Epithelial cell of esophagus (primary cell): Measurements from ENCODE around the gene WDR91.
"Not testable (repeated sequence)": the region's sequence is repeated elsewhere in the genome, so short reads cannot be mapped to it uniquely, and the experiment has no call there.

ENCODE experiments used
- DNase-seq: peaks from one replicate; pipeline ENCODE4 v3.0.0; 2010; ENCODE audit warnings: low read depth
- H3K4me3 ChIP-seq: 2 replicates; pipeline ENCODE4 v1.5.1; 2011; ENCODE audit warnings: mild to moderate bottlenecking, low read length, control low read depth
- TF ChIP-seq, protein P1 (sequence below): IDR thresholded peaks from 2 replicates; pipeline ENCODE4 v1.5.1; 2011; ENCODE audit warnings: low read depth, mild to moderate bottlenecking, low read length, control low read depth, inconsistent platforms; ENCODE audit not compliant: insufficient read depth; ENCODE audit errors: missing control alignments

The WDR91 gene

DNA sequence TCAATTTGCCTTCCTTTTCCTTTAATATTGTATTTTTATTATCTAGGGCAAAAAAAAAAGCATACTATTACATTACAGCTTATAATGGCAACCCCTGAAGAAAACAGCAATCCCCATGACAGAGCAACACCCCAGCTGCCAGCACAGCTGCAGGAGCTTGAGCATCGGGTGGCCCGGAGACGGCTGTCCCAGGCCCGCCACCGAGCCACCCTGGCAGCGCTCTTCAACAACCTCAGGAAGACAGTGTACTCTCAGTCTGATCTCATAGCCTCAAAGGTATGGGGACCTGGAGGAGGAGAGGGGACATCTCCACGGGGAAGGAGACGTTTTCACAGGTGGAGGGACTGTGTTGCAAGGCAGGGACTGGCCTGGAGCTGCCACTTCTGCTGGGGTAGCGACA is 29.1 kb upstream of the WDR91 start:
- TF ChIP-seq, protein P1, sequence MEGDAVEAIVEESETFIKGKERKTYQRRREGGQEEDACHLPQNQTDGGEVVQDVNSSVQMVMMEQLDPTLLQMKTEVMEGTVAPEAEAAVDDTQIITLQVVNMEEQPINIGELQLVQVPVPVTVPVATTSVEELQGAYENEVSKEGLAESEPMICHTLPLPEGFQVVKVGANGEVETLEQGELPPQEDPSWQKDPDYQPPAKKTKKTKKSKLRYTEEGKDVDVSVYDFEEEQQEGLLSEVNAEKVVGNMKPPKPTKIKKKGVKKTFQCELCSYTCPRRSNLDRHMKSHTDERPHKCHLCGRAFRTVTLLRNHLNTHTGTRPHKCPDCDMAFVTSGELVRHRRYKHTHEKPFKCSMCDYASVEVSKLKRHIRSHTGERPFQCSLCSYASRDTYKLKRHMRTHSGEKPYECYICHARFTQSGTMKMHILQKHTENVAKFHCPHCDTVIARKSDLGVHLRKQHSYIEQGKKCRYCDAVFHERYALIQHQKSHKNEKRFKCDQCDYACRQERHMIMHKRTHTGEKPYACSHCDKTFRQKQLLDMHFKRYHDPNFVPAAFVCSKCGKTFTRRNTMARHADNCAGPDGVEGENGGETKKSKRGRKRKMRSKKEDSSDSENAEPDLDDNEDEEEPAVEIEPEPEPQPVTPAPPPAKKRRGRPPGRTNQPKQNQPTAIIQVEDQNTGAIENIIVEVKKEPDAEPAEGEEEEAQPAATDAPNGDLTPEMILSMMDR = no peak
- DNase-seq = no peak

DNA sequence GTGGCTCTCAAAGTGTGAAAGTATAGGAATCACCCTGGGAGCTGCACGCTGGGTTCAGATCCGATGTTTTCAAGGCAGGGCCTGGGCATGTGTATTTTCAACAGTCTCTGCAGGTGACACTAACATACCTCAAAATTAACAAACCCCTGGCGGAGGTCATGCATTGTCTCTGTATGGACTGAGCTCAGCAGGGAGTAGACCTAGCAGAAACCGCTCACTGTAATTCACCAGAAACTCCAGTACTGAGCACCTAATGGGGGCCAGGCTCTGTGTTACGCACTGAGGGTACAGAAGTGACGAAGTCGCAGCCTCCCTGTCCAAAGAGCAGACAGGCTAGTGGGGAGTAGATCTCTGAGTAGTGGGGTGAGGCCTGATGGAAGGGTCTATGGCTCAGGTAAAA is 27.9 kb upstream of the WDR91 start:
- TF ChIP-seq, protein P1 = no peak
- DNase-seq = no peak

More for the DNA sequence above, 29.1 kb upstream of the WDR91 start:
- H3K4me3 ChIP-seq = no peak overlapping the region

DNA sequence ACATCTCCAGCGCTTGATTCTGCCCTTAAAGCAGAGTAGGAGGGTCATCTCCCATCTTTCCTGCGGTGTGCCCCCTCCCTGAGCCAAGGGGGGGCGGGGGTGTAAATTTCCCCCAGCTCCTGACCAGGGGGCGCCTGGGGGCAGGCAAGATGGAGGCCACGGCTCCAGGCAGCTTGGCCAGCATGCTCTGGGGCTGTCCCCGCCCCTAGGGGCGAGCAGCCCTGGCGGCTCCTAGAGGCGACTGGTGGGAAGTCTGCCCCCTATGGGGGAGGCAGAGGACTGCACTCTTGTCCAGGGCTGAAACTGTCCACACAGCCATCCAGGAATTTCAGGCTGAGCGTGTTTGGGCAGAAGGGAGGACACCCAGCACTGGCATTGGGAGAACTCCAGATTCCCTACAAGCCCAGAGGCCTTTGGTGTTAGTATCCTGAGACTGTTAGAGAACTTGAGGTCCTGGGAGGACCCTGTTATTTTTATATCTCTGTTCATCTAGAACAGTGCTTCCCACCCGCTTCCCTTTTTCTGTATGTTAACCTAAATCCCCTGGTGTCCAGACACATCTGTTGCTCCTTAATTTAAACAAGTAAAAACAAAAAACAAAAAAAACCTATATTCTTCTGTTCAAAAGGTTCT is 26.9 kb upstream of the WDR91 start:
- TF ChIP-seq, protein P1 = peak; percentile 44
- peak; percentile 10 for DNase-seq
- no peak overlapping the region for H3K4me3 ChIP-seq

More for the DNA sequence above, 27.9 kb upstream of the WDR91 start:
- H3K4me3 ChIP-seq = no peak overlapping the region

DNA sequence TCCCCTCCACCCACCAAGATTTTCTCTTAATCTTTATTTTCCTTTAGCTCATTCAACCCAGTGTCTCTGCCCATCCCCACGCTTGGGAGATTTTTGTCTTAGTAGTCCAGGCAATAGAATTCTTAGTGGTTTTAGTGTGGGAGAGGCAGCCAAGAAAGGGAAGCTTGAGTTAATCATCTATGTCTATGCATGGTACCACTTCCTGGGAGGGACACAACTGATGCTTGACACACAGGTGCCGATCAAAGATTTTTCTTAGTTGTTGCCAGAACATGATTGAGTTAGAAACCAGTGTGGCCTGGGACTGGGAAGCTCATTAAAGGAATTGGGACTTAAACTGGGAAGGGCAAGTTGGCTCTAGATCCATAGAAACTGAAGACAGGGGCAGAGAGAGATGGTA is 25.4 kb upstream of the WDR91 start:
- no peak for DNase-seq
- TF ChIP-seq, protein P1 = no peak
- no peak overlapping the region for H3K4me3 ChIP-seq

DNA sequence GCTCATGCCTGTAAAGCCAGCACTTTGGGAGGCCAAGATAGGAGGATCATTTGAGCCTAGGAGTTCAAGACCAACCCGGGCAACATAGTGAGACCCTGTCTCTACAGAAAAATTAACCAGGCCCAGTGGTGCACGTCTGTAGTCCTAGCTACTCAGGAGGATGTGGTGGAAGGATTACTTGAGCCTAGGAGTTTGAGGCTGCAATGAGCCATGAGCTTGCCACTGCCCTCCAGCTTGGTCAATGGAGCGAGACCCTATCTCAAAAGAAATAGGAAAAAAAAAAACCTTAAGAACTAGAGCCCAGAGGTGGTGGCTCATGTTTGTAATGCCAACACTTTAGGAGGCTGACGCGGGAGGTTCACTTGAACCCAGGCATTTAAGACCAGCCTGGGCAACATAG is 24.5 kb upstream of the WDR91 start:
- no peak overlapping the region for H3K4me3 ChIP-seq
- TF ChIP-seq, protein P1 = no peak
- DNase-seq = no peak

DNA sequence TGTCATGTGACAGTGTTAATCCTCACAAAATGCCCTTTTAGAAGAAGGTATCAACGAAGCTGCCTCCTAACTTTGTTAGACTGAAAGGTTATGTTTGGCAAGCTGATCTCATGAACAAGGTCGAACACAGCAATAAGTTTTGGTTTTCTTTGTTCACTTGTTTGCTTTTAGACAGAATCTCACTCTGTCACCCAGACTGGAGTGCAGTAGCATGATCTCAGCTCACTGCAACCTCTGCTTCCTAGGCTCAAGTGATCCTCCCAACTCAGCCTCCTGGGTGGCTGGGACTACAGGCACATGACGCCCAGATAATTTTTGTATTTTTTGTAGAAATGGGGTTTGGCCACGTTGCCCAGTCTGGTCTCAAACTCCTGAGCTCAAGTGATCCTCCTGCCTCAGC is 23.4 kb upstream of the WDR91 start:
- DNase-seq = no peak
- TF ChIP-seq, protein P1 = no peak
- H3K4me3 ChIP-seq = no peak overlapping the region

DNA sequence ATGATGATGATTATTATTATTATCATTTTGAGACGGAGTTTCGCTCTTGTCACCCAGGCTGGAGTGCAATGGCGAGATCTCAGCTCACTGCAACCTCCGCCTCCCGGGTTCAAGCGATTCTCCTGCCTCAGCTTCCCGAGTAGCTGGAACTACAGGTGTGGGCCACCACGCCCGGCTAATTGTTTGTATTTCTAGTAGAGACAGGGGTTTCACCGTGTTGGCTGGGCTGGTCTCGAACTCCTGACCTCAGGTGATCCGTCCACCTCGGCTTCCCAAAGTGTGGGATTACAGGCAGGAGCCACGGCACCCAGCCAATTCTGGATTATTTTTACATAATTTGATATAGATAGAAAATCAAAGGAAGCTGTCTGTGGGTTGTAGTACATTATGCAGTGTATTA is 22.8 kb upstream of the WDR91 start:
- not testable (repeated sequence) for H3K4me3 ChIP-seq, DNase-seq

DNA sequence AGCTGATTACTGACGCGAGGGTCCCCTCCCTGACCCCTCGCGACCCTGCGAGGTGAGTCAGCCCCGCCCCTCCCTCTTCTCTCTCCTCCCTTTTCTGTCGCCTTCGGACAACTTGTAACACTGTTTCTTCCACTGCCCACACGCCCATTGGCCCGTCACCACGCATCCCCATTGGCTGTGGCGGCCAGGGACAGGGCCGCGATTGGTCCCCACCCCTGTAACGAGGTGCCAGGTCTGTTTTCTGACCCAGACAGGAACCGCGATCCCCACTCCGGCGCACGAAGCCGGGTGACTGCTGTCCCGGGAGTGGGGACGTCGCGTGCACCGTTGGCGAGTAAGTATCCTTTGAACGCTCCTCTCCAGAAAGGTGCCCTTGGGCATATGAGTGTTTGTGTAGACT is 22.2 kb upstream of the WDR91 start, which contains the start of gene STRA8:
Gene STRA8 (plus strand): TSS at position 269 of the 400 bp plus-strand sequence. CDS start 6,687 bp downstream, outside the sequence.
- H3K4me3 ChIP-seq = no peak within 1 kb of the TSS
- TF ChIP-seq, protein P1 = no peak
- DNase-seq = no peak
